CD1c-positive myeloid dendritic cell (primary cell): Measurements from ENCODE around the gene MTA1.

Experiments used
- DNase-seq: peaks from one replicate; pipeline ENCODE4 v3.0.0-alpha.2; 2016; ENCODE audit errors: extremely low spot score

The MTA1 gene

GRCh38 chr14:105422695-105423487 is 3.3 kb downstream of the MTA1 start:
- no peak for DNase-seq

GRCh38 chr14:105423488-105424195 is 4.0 kb downstream of the MTA1 start:
- no peak for DNase-seq

- DNase-seq = no peak
These were observed 5.2 kb downstream of the MTA1 start for GRCh38 chr14:105424861-105425260.

- no peak for DNase-seq
These were observed 6.2 kb downstream of the MTA1 start for GRCh38 chr14:105425823-105426247.

GRCh38 chr14:105426416-105427130 is 6.9 kb downstream of the MTA1 start:
- DNase-seq = no peak

GRCh38 chr14:105427412-105427811 is 7.8 kb downstream of the MTA1 start:
- DNase-seq = no peak

GRCh38 chr14:105427936-105428485 is 8.4 kb downstream of the MTA1 start:
- DNase-seq = no peak

GRCh38 chr14:105430042-105430441 is 10.4 kb downstream of the MTA1 start:
- no peak for DNase-seq

GRCh38 chr14:105430565-105430964 is 10.9 kb downstream of the MTA1 start:
- DNase-seq = no peak

- no peak for DNase-seq
These were observed 11.6 kb downstream of the MTA1 start for GRCh38 chr14:105431256-105431655.

- no peak for DNase-seq
These were observed 13.0 kb downstream of the MTA1 start for GRCh38 chr14:105432657-105433056.

GRCh38 chr14:105433161-105433605 is 13.6 kb downstream of the MTA1 start:
- DNase-seq = no peak

GRCh38 chr14:105436402-105436801 is 16.8 kb downstream of the MTA1 start:
- DNase-seq = no peak

GRCh38 chr14:105436891-105437722 is 17.5 kb downstream of the MTA1 start:
- DNase-seq = no peak

GRCh38 chr14:105437723-105438500 is 18.3 kb downstream of the MTA1 start:
- no peak for DNase-seq

GRCh38 chr14:105439179-105439578 is 19.6 kb downstream of the MTA1 start:
- no peak for DNase-seq

- DNase-seq = no peak
These were observed 20.3 kb downstream of the MTA1 start for GRCh38 chr14:105439710-105440553.

- DNase-seq = no peak
These were observed 20.9 kb downstream of the MTA1 start for GRCh38 chr14:105440554-105440900.

- no peak for DNase-seq
These were observed 21.4 kb downstream of the MTA1 start for GRCh38 chr14:105440992-105441391.

- DNase-seq = no peak
These were observed 22.5 kb downstream of the MTA1 start for GRCh38 chr14:105442125-105442524.
